HG03095 (cell line): ENCODE data around the gene BSPRY.
"Not testable (repeated sequence)": the region's sequence is repeated elsewhere in the genome, so short reads cannot be mapped to it uniquely, and the experiment has no call there.

ENCODE experiments used
- ATAC-seq: cut with Tn5 transposase; IDR thresholded peaks from one replicate; pipeline ENCODE4 v1.9.1; 2021; ENCODE audit warnings: moderate library complexity; ENCODE audit not compliant: unreplicated experiment

The BSPRY gene

DNA sequence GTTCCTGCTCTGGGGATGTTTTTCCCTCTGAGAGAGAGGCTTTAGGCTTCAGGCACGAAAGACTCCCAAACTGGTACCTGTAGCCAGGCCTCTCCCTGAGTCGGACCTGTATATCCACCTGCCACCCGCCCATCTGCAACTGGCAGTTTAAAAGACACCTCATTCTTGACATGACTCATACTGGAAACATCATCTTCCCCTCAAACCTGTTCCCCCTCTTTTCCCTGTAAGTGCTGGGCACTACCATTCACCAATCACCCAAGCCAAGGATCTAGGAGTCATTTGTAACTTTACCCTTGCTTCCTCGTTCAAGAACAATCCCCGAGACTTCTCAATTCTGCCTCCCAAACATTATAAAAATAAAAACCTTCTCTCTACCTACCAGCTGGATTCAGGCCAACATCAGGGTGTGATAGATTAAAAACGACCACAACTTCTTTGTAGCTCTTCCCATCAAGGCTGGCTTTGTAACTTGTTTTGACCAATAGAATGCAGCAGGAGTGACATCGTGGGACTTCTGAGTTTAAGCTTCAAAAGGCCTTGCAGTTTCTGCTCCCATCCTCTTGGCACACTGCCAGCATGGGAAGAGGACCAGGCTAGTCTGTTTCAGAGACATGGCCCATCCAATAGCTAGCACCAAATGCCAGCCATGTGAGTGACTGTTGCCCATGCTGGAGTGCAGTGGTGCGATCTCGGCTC is 7.5 kb upstream of the BSPRY start:
- no peak for ATAC-seq

DNA sequence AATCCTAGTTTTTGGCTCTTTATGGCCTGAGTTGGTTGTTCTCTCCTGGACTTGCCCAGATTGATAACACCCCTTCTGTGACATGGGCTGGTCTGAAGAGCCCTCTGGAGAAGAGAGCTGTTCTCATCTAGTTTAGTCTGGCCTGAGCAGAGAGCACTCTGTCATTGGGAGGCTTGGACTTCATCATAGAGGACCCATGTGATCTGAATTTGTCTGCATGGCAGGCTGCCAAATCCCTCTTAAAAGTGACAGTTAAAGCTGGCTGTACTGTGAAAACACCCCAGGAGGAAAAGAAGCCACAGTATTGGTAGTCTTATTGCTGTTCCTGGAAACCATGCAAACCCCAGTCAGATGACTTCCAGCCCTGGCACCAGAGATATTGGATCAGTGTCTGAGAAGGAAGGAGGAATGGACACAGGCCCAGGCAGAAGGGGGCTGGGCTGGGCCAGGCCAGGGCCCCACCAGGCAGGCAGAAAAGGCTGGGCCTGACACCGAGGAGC is 5.6 kb upstream of the BSPRY start:
- no peak for ATAC-seq

DNA sequence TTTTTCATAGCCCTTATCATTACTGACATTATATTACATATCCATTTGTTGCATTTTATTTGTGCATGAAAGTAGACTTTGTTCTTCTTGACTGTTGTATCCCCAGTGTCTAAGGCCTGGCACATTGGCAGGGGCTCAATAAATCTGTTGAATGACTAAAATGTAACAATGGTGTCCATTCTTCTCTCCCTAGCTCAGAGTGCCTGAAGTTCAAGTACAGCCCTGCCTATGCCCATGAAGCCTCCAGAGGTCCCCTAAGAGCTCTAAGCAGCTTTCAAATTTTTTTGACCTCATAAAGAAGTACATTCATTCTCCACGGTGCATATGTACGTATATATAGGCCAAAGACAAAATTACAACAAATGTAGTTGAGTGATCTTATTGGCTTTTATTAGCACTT is 4.2 kb upstream of the BSPRY start:
- ATAC-seq = no peak

DNA sequence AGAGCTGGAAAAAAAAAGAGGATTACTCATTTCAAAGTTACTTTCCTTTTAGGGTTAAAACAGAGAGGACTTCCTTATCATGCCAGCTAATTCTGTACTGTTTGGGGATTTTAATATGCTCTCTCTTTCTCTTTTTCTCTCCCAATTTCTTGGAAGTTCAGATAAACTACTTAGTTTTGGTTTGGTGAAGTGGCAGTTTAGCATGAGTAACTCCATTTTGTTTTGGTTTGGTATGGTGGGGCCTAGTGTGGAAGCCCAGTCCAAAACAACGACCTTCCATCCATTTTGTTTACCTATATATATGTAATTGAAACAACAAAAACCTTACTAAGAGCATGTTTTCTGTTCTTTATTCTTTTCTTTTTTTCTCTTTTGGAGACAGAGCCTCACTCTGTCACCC is 3.7 kb upstream of the BSPRY start:
- no peak for ATAC-seq

DNA sequence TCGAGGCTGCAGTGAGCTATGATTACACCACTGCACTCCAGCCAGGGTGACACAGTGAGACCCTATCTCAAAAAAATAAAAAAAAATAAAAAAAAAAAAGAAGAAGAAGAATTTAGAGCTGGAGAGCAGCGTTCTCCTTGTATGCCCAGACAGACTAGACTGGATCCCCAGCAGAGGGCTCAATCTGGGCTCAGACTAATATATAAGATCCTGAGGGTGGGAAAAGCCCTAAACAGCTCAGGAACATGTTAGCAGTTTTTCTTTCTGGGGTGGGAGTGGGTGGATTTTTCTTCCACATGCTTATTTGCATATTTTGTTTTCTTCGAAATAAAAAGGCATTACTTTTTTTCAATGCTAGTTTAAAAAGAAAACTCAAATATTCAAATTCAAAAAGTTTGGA is 904 bp upstream of the BSPRY start:
- ATAC-seq = no peak

DNA sequence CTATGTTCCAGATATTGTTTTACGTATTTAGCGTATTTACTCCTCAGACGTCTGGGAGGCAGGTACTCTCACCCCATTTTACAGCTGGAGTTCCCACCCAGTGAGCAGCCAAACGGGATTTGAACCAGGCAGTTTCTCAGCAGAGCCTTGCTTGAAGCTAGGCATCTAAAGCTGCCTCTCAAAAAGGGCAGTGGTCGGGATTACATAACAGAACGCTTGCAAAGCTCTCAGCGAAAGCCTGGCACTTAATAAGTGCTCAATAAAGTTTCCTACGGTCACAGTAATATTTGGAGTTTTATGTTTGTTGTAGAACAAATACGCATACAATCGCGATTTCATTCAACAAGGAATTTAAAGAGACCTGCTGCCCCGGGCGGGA is 286 bp upstream of the BSPRY start:
- no peak for ATAC-seq

DNA sequence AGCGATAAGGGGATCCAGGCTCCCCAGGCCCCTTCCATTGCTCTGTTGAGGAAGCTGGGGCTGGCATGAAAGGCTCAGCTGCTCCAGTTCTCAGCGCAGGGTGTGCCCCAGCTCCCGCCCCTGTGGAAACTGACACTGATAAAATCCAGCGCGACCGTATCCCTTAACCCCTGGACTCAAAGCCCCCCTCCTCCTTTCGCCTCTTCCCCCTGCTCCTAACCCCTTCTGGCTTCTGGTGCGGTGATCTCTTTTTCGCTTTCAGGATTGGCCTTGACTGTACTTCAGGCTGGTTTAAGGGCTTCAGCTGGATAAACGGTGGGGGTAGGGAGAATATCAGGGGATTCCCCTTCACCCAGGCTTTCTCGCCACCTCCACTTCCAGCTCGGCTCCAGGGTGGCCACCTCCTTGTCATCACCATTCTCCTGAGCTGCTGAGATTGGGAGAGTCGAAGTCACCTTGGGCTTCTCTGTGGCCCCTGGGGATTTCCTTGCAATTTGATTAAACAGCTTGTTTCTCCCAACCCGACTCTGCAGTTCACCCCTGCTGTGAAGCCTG is 843 bp downstream of the BSPRY start:
- ATAC-seq = no peak

DNA sequence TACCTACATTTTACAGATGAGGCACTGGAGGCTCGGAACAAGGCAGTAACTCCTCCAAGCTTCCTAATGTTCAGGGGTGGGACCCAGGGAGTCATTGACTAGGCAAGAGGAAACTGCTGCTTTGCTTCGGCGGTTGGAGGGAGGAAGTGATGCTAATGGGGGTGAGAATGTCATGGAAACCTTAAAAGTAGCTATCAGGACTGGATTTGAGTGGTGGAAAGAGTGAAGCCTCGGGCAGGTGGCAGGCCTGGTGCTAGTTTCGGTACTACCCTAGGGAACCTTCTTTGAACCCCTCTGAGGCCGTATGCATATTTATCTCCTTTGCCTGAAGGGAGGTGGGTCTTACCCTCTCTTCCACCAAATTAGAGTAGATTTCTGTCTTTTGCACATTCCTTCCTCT is 1.6 kb downstream of the BSPRY start:
- no peak for ATAC-seq

DNA sequence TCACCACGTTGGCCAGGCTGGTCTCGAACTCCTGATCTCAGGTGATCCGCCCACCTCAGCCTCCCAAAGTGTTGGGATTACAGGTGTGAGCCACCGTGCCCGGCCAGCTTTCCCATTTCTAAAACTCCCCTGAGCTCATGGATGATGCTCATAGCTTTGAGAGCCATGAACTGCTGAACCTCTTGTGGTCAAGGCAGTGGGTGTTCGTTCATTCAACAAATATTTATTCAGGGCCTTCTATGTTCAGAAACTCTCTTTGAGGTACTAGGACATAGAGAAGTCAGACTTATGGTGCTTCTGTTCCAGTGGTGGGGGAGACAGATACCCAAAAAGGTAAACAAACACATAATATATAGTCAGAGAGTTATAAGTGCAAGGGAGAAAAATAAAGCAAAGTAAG is 2.7 kb downstream of the BSPRY start:
- no peak for ATAC-seq

DNA sequence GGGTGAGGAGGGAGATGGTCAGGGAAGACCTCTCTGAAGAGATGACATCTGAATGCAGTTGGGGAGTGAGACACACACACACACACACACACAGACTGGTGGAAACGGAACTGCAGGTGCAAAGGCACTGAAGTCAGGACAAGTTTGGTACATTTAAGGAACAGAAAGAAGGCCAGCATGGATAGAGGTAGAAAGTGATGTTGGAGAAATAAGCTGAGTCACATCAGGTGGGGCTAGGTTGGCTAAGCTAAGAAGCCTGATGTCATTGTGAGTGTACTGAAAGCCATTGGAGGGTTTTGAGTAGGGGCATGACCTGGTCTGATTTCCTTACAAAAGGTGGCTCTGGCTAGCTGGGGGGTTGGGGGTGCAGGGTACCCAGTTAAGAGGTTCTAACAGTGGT is 3.1 kb downstream of the BSPRY start:
- ATAC-seq = no peak

DNA sequence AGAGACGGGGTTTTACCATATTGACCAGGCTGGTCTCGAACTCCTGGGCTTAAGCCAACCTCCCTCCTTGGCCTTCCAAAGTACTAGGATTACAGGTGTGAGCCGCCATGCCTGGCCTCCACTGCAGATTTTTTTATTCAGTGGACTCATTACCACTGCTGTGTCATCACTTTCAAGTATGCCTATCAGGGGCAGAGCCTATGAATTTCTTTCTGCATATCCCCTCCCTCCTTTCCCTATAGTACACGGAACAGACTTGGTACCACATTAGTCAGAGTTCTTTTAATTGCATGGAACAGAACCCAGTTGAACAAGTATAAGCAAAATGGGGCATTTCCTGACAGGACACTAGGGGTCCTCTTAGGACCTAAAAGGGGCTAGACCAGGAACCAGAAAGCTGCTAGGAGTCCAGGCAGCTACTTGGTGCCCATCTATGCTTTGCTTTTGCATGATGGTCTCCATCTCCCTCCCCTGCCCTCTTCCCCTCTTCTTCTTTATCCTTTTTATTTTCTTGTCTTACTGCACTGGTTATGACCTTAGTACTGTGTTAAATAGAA is 5.8 kb downstream of the BSPRY start:
- no peak for ATAC-seq

DNA sequence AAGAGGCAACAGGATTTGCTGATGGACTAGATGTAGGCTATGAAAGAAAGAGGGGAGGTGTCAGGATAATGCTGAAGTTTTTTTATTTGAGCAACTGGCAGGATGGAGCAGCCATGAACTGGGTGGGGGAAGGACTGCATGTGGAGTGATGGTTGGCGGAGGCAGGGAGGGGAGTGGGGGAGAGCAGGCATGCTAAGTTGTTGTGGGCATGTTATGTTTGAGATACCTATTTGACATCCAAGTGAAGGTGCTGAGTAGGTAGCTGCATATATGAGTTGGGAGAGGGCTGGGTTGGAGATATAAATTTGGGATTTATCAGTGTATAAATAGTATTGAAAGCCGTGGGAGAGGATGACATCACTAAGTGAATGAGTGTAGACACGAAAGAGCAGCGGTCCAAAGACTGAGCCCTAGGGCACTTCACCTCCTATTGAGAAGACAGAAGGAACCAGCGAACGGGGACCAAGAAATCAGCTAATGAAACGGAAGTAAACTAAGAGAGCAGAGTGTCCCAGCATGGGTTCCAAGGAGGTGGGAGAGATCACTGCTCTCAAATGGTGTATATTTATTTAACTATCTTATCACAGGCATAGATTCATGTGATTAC is 7.4 kb downstream of the BSPRY start:
- no peak for ATAC-seq

DNA sequence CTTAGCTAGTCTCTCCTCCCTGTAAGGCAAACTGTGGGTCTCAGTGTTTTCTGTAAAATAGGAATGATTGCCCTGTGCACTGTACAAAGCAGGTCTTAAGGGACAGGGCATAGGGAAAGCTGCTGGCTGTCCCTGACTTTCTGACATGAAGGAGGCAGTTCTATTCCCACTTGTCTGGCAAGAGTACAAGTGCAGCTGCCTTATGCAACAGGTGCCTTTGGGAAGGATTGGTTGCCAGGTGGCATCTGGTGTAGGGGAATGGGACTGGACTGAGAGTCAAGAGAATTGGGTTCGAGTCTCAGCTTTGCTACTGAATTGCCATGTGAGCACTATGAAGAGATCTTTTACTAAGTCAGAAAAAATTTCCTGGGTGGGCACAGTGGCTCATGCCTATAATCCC is 10.0 kb downstream of the BSPRY start:
- no peak for ATAC-seq

DNA sequence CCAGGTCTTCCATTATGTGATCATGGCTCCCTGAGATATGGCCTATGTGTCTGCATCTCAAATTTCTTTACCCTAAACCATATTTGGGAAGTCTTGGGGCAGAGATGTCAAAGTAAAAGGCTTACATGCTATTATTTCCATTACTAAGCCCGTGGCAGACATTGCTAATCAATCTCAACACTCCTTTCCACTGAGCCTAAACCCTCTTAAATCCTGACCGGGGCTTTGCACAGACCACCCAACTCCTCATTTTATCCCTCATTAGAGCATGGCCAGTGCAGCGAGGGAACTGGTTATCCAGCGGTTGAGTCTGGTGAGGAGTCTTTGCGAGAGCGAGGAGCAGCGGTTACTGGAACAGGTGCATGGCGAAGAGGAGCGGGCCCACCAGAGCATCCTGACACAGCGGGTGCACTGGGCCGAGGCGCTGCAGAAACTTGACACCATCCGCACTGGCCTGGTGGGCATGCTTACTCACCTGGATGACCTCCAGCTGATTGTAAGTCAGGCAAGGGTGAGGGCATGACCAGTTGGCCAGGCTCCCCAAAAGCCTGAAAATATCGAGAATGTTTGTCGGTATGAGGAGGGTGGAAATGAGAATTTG is 11.0 kb downstream of the BSPRY start:
- ATAC-seq = no peak

DNA sequence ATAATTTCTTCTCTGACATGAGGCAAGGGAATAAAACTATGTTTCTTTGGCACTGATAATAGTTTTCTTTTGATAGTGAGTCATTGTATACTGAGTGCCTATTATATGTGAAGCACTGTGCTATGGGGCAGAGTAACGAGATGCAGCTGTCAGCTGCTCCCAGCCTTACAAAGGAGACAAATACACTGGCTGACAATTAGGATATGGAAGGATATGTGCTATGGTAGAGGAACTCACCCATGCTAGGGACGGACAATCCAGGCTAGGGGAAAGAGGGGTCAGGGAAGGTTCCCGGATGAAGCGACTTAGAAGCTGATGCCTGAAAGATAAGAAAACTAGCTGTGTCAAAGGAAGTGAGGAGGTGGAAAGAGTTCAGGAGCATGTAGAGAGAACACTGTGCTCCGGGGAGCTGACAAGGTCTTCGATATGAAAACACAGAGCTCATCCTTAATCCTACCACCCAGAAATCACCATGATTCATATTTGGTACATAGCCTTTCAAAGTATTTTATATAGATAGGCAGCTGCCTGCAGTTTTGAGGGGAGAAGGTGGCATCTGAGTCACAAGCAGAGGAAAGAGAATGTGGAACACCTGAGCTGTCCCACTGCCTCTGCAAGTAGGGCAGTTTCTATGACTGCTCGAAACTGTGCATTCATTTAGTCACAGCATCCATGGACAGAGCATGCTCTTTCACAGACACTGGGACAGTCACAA is 12.1 kb downstream of the BSPRY start:
- ATAC-seq = no peak

DNA sequence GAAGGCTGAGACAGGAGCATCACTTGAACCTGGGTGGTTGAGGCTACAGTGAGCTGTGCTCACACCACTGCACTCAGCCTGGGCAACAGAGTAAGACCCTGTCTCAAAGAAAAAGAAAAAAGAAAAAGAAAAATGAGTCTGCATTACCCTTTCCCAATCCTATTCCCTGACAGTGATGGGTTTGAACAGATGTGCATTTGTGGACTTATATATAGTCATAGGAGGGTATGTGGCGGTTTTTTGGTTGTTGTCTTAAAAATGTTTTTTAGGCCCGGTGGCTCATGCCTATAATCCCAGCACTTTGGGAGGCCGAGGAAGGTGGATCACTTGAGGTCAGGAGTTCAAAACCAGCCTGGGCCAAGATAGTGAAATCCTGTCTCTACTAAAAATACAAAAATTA is 14.0 kb downstream of the BSPRY start:
- no peak for ATAC-seq

DNA sequence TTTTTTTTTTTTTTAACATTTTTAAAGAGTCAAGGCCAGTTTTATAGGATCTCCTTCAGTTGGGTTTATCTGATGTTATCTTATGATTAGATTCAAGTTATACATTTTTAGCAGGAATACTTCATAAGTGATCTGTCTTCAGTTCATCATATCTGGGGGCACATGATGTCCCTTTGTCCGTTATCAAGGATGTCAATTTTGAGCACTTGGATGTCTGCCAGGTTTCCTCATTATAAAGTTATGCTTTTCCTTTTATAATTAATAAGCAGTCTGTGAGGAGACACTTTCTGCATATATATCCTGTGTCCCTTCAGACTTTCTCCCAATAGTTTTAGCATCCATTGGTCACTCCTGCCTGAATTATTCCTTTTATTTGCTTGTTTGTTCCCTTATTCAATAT is 15.6 kb downstream of the BSPRY start:
- ATAC-seq = no peak

DNA sequence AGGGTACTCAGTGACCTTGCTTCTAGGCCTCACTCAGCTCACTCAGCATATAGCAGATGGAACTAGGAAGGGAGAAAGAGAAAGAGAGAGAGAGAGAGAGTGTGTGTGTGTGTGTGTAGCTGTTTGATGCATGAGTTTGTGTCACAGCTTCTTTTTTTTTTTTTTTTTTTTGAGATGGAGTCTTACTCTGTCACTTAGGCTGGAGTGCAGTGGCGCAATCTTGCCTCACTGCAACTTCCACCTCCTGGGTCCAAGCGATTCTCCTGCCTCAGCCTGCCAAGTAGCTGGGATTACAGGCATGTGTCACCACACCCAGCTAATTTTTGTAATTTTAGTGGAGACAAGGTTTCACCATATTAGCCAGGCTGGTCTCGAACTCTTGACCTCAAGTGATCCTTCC is 16.3 kb downstream of the BSPRY start:
- not testable (repeated sequence) for ATAC-seq

DNA sequence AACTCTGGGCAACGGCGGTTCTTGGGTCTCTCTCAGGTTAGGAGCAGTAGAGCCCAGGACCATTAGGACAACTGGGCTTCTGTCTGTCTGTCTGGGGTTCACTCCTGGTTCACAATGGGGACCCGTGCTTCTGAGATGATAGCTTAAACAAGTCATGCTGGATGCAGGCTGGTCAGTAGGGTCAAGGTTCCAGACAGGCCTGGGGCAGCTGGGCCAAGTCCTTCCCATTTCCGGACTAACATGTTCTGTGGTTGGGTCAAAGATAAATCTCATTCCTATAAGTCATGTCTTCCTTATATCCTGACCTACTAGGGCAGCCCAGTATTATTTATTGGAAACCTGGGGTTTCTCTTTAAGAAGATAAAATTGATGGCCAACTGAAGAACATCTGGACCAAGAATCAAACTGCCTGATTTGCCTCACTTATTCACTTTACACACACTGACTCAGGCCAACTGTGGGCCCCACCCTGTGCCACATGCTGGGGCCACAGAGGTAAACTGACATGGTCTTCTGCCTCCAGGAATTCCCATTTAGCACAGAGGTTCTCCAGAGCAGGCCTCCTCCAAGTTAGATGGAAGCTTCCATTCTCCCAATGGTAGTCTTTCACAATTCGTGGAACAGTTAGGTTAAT is 19.1 kb downstream of the BSPRY start:
- ATAC-seq = no peak

DNA sequence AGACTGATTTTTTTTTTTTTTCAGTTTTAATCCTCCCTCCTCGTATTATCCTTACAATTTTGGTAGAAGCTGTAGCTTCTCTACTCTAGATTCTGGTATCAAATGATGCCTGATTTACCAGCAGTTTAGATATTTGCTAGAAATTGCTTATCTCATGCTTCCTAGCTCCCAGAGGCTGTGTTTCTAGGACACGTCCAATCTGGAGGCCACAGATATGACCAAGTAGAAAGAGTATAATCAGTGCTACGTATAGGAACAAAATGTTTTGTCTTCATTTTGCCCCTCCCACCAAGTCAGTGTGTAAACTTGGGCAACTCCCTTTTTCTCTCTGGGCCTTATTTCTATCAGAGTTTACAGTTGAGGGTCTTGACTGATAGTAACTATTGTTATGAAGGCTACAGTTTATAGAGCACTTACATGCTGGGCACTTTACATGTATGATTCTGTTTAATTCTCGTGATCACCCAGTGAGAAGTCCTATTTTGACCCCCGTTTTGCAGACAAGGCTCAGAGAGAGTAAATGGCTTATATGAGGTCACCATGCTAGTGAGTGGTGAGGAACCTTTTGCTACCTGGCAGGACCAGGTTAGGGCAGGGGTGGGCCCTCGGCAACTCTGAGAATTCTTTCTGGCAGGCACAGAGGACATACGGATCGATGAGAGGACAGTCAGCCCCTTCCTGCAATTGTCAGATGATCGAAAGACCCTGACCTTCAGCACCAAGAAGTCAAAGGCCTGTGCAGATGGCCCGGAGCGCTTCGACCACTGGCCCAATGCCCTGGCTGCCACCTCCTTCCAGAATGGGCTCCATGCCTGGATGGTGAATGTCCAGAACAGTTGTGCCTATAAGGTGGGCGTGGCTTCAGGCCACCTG is 19.9 kb downstream of the BSPRY start:
- no peak for ATAC-seq
